ENCODE results near the gene ATP8A2. TPM values are rescaled to one million over a fixed set of nuclear protein-coding genes. Genes with fewer than 3 reads are reported as not detected.

Gene ATP8A2
- total RNA-seq, 4 donors from 2014 or later, result 0.20 to 1.1 (median 0.59) TPM

DNA sequence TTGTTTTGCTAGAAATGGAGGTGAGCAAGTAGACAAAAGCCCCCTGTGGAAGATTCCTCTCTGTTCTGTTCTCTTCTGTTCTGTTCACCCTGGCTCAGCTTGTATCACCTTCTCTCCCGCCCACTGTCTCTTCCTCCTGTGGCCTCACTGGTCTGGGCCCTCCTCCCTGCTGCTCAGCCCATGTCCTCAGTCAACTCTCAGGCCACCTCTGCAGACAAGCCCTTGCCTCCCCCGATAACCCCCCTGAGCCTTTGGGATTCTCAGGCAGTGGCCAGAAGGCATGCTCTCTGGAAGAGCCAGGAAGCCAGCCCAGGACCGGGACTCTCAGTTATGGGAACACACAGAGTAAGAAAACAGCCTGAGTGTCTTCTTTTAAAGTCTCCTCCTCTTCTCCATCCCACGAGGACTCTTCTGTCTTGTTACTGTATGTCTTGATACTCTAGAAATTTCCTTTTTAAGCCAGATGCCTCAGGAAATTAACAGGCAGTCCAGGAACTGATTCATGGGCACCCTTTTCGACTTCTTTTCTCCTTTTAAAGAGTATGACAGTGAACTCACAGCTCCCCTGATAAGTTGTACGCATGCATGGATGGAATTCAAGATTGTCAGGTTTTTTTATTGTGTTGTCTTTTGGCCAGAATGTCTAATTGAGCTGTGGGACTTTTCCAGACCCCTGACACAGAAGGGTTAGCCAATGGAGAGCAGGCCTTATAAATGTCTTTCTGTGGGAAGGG is 646.3 kb downstream of the ATP8A2 start:
- DNase-seq, result no peak
- Histone ChIP-seq H3K4me3 (no peak overlapping the region), H3K4me1 (no peaks in the 10 kb centered on the region)

DNA sequence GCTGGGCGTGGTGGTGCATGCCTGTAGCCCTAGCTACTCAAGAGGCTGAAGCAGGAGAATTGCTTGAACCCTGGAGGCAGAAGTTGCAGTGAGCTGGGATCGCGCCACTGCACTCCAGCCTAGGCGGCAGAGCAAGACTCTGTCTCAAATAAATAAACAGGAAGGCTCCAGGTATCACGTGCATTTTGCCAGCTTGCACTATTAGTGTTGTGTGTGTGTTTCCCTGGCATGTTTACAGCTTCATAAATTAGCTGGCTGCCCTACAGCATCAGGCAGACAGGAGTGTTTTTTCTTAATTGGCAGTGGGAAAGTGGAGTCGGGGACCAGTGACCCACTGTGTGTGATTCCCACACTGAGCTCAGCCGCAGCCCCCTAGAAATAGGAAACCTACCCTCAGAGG is 647.5 kb downstream of the ATP8A2 start:
- no peak overlapping the region for H3K4me3 ChIP-seq
- no peak for DNase-seq
- no peaks in the 10 kb centered on the region for H3K9me3 ChIP-seq
- H3K27me3 ChIP-seq, result no peaks in the 10 kb centered on the region
- 81% methylated on average over 7 of the region's 7 CpGs; no CpG with 5 or more reads in 1 of the 2 donors for WGBS, 2 donors (ENCODE audit: low coverage in 1 of 2)
- no peaks in the 10 kb centered on the region for H3K36me3 ChIP-seq
- no peaks in the 10 kb centered on the region for H3K4me1 ChIP-seq
- H3K27ac ChIP-seq, result no peak overlapping the region
- TF ChIP-seq POLR2A (IDR thresholded peaks at IDR 0.05) (no peak), POLR2AphosphoS5 (IDR thresholded peaks at IDR 0.05) (no peak)
- intact Hi-C loops (cut with DNase I; ENCODE audit: low total_unique reads), result no loop called here
- in situ Hi-C loops (cut with MboI; ENCODE audit: low pct_ligation_motif_present in 1 of 4, low pct_unique_long_range_greater_than_20kb in 1 of 4, low sequenced_read_pairs in 3 of 4), result no loop called here

More for the DNA sequence above, 646.3 kb downstream of the ATP8A2 start:
- TF ChIP-seq, protein P1, sequence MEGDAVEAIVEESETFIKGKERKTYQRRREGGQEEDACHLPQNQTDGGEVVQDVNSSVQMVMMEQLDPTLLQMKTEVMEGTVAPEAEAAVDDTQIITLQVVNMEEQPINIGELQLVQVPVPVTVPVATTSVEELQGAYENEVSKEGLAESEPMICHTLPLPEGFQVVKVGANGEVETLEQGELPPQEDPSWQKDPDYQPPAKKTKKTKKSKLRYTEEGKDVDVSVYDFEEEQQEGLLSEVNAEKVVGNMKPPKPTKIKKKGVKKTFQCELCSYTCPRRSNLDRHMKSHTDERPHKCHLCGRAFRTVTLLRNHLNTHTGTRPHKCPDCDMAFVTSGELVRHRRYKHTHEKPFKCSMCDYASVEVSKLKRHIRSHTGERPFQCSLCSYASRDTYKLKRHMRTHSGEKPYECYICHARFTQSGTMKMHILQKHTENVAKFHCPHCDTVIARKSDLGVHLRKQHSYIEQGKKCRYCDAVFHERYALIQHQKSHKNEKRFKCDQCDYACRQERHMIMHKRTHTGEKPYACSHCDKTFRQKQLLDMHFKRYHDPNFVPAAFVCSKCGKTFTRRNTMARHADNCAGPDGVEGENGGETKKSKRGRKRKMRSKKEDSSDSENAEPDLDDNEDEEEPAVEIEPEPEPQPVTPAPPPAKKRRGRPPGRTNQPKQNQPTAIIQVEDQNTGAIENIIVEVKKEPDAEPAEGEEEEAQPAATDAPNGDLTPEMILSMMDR (IDR thresholded peaks at IDR 0.05), result no peak
- TF ChIP-seq EP300 (IDR thresholded peaks at IDR 0.05; ENCODE audit: low read depth) (no peak), POLR2A (IDR thresholded peaks at IDR 0.05) (no peak), POLR2AphosphoS5 (IDR thresholded peaks at IDR 0.05) (no peak)
- in situ Hi-C loops (cut with MboI; ENCODE audit: low pct_ligation_motif_present in 1 of 4, low pct_unique_long_range_greater_than_20kb in 1 of 4, low sequenced_read_pairs in 3 of 4) (no loop called here), intact Hi-C loops (cut with DNase I; ENCODE audit: low total_unique reads) (no loop called here)
- H3K27me3 ChIP-seq, result no peaks in the 10 kb centered on the region
- H3K9me3 ChIP-seq, result no peaks in the 10 kb centered on the region
- WGBS, 2 donors (ENCODE audit: low coverage in 1 of 2), result 64 to 68% methylated on average over 6 of the region's 6 CpGs
- no peak overlapping the region for H3K27ac ChIP-seq
- no peaks in the 10 kb centered on the region for H3K36me3 ChIP-seq

DNA sequence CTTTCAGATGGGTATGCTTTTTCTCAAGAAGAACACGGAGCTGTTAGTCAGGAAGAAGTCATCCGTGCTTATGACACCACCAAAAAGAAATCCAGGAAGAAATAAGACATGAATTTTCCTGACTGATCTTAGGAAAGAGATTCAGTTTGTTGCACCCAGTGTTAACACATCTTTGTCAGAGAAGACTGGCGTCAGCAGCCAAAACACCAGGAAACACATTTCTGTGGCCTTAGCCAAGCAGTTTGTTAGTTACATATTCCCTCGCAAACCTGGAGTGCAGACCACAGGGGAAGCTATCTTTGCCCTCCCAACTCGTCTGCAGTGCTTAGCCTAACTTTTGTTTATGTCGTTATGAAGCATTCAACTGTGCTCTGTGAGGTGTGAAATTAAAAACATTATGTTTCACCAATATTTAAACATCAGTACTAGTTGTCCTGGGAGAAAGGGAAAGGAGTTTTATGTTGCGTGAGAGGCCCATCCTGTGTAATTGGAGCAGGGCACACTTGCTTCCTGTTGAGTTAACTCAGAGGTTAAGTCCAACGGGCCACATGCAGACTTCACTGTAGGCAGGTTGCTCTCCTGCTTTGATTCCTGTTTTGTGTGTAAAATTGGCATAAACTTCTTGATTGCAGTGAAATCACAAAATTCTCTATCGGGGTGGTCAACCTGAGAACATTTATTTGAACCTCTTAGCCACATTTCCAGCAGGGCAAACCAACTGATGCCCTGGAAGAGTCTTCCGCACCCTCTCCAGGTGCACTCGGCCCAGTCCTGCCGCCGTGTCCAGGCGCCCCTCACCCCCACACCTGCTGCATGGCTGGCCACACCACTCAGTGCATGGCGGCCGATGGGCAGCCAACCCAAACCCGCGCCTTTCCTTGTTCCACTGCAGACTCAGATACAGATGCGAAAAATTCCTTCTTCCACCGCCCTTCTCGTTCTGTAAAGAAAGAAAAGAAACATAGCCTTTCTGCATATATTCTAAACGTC is 648.4 kb downstream of the ATP8A2 start:
- H3K4me1 ChIP-seq, result no peaks in the 10 kb centered on the region
- WGBS, 2 donors (ENCODE audit: low coverage in 1 of 2), result 74 to 80% methylated on average over 14 to 22 of the region's 22 CpGs
- no peaks in the 10 kb centered on the region for H3K36me3 ChIP-seq
- in situ Hi-C loops (cut with MboI; ENCODE audit: low pct_ligation_motif_present in 1 of 4, low pct_unique_long_range_greater_than_20kb in 1 of 4, low sequenced_read_pairs in 3 of 4) (no loop called here), intact Hi-C loops (cut with DNase I; ENCODE audit: low total_unique reads) (no loop called here)
- DNase-seq, result no peak
- no peak overlapping the region for H3K4me3 ChIP-seq
- TF ChIP-seq POLR2A (IDR thresholded peaks at IDR 0.05) (no peak), POLR2AphosphoS5 (IDR thresholded peaks at IDR 0.05) (no peak), EP300 (IDR thresholded peaks at IDR 0.05; ENCODE audit: low read depth) (no peak)
- TF ChIP-seq, protein P1 (IDR thresholded peaks at IDR 0.05), result no peak
- H3K27me3 ChIP-seq, result no peaks in the 10 kb centered on the region
- H3K27ac ChIP-seq, result no peak overlapping the region
- no peaks in the 10 kb centered on the region for H3K9me3 ChIP-seq

DNA sequence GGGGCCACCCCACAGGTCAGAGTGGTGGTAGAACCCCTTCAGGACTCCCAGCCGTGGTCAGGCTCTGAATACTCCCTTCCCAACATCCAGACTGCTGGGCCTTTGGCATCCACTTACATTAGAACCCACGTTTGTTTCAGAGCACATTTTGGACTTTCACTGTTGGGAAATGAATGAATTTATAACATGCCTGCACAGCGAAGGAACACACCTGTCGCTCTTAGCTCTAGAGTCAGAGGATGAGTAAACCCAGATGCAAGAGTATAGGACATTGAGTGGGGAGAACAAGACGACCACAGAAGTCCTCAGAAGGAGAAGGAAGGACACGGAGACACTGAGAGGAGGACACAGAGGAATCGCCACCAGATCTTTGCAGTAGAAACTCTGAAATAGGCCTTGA is 649.1 kb downstream of the ATP8A2 start:
- Histone ChIP-seq H3K27me3 (no peaks in the 10 kb centered on the region), H3K4me1 (no peaks in the 10 kb centered on the region), H3K9me3 (no peaks in the 10 kb centered on the region), H3K4me3 (no peak overlapping the region), H3K36me3 (no peaks in the 10 kb centered on the region), H3K27ac (no peak overlapping the region)
- in situ Hi-C loops (cut with MboI; ENCODE audit: low pct_ligation_motif_present in 1 of 4, low pct_unique_long_range_greater_than_20kb in 1 of 4, low sequenced_read_pairs in 3 of 4), result no loop called here
- intact Hi-C loops (cut with DNase I; ENCODE audit: low total_unique reads), result no loop called here
- TF ChIP-seq POLR2AphosphoS5 (IDR thresholded peaks at IDR 0.05) (no peak), POLR2A (IDR thresholded peaks at IDR 0.05) (no peak), EP300 (IDR thresholded peaks at IDR 0.05; ENCODE audit: low read depth) (no peak)
- TF ChIP-seq, protein P1 (IDR thresholded peaks at IDR 0.05), result no peak
- 40 to 73% methylated on average over 2 to 7 of the region's 7 CpGs for WGBS, 2 donors (ENCODE audit: low coverage in 1 of 2)
- DNase-seq, result no peak

Measured in transverse colon (tissue), 4 donors.